GM21515 (cell line): ENCODE measurements around the gene SLC18A2.

Source experiments
- ATAC-seq: cut with Tn5 transposase; IDR thresholded peaks from one replicate; pipeline ENCODE4 v1.9.1; 2021; ENCODE audit not compliant: unreplicated experiment

The SLC18A2 gene

DNA sequence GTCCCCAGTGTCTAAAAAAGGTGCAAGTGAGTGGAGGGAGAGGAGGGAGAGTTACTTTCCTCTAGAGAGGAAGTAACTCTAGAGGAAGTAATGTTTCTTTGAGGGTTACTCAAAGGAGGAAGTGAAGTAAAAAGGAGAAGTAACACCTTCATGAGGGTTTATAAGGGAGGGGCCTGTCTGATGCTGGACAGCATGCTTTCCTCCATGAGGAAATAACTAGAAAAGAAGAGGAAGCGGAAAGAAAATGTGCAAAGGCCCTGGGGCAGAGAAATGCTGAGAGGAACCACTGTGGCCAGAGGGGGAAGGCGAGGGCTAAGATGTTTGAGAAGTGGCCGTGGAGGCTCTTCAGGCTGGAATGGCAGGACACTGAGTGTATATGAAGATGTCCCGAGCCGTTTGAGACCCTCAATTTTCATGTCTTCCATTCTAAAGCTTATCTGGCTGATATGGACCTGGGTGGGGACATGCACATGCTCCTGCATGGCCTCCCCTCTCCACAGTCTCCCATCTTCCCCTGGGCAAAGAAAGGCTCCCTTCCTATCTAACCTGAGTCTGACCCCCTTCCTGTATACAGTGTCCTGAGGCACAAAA is 3.4 kb upstream of the SLC18A2 start:
- ATAC-seq, result no peak

DNA sequence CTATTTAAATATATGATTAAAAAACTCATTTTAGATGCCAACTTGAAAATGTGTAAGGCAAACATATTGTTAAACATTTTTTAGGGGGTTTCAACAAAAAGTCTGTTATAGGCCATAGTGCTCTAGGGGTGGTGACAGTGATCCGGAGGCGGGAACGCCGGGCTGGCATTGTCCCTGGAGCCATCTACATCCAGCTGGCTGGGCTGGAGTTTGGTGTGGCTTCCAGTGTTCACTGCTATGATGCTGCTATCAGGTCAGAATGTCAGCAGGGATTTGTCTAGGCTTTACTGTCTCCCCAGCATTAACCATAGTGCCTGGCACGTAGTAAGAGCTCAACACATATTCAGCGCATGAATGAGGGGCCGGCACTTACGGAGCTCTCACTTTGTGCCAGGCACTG is 1.9 kb upstream of the SLC18A2 start:
- ATAC-seq, result no peak

DNA sequence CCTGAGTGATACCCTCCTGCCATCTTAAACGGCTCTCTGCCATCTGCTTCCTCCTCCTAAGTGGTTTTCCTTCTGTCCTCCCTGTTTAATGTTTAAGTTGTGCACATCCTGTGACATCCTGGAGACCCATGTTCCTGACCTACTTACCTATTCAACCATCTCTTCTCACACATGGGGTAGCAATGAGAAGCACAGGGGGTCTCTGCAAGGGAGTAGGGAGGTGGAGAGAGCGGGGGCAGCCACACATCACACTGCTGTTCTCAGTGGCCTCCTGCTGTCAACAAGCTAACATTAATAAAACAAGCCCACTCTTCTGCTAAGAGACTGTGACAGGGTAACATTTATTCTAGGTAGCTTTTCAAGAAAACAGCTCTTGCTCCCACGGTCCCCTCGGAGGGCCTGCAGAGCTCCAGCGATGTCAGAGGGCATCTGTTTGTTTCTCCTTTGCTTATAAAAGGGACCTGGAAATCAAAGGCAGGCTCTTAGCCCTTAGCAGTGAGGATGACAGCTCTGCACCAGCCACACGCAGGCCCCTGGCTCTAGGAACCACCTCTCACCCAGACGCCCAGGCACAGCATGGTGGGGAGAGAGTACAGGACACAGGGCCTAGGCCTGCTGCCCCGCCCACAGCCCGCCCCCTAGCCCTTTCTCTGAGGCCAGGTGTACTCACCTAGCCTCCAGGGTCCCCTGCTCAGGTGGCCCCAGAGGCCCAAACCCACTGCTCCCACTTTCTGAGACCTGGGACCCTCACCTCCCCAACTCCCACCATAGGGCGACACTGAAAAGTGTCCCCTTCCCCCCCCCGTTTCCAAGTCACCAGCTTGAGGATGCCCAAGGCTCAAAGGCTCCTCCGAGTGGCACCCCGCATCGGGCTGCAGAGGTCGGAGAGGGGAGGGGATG is 943 bp upstream of the SLC18A2 start:
- no peak for ATAC-seq

DNA sequence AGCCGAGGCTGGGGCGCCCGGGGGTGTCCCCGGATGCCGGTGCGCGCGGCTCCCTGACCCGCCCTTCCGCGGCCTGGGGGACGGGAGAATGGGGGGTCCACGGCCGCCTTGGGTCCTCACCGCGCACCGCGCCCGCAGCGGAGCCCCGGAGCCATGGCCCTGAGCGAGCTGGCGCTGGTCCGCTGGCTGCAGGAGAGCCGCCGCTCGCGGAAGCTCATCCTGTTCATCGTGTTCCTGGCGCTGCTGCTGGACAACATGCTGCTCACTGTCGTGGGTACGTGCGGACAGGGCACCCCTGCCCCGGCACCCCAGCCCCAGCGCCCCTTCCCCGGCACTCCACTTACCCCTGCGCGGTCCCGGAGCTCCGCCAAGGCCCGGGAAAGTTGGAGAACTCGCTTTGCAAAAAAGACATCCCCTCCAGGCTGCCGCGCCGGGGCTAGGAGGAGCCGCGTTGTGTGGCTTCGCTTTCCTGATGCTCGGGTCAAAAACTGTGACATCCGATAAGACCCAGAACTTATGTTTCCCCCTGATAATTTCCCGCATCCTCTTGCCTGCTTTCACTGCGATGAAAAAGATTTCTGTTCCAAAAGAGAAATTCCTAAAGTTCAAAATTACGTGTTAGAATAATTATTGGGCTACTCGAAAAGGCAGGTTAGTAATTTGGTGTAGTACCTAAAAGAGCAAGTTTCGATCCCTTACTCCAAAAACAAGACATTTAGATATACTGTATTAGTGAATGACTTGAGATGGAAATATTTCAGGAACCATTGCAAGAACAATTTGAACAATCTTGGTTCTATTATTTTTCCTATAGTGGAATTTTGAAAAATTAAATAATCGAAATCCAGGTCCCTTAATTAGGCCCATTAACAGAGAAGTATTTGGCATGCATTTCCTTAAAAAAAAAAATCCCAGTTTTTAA is 888 bp downstream of the SLC18A2 start:
- ATAC-seq, result no peak

DNA sequence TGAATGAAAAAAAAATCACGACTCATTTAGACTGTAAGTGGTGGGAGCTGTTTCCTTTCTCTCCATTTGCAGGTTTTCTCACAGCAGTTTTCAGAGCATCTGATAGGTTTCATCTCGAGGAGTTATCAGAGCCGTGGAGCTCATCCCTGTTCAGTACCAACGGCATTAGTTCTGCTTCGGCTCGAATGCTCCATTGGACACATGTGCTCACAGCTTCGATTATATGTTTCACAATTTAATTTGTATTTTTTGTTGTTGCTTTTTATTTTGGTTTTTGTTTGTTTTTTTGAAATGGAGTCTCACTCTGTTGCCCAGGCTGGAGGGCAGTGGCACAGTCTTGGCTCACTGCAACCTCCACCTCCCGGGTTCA is 1.5 kb downstream of the SLC18A2 start:
- no peak for ATAC-seq

DNA sequence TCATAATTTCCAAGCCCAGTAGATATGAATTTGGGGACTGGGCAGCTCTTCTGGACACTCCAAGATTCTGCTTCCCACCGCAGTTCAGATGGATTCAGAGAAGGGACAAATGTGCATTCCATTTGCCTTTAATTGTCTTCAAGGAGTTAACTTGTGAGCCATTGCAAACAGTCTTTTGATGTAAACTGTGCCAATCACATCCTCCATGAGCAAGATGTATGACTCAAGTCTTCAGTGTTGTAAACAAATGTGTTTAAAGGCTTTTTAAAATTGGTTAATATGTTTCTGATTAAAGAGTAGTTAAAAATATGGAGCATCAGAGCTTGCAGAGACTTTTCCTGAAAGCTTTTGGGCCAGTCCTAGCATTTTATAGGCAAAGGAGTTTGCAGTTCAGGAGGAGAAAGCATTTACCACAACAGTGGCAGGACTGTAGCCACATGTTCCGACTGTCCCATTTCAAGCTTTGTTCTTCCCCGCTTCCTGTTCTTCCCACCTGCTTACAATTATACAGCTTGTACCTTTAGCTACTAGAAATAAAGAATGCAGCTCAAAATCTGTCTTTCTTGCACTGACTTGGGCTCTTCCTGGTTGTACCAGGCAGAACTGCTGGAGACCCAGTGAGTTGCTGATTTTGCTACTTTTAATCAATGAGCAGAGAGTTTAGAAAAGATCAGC is 6.2 kb downstream of the SLC18A2 start:
- no peak for ATAC-seq

DNA sequence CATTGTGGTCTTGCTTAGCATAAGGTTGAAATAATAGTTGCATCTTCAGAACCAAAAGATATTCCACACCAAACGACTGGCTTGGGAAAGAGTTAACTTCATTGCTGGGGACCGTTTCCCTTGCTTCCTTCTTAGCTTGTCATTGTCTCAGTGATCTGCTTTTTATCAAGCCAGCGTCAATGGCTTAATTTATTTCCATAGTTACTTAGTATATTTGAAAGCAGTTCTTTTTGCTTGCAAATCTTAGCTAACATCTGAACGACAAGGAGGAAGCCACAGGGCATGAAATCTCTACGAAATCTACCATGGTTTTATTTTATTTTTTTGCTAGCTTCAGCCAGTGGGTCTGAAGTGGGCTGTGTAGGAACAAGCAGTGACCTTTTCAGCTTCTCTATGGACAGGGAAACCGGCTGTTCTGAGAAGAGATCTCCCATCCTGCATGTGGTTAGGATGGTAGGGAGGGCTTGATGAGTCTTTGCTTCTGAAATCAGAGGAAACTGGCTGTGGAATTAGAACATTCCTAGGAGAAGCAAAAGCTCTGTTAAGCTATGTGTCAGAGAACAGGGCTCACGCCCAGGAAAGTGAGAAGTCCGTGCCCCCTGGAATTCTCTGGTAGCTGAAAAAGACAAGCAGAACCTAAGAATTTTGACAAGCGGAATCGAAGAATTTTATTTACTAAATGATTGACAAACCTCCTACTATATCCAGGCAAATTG is 8.0 kb downstream of the SLC18A2 start:
- no peak for ATAC-seq

DNA sequence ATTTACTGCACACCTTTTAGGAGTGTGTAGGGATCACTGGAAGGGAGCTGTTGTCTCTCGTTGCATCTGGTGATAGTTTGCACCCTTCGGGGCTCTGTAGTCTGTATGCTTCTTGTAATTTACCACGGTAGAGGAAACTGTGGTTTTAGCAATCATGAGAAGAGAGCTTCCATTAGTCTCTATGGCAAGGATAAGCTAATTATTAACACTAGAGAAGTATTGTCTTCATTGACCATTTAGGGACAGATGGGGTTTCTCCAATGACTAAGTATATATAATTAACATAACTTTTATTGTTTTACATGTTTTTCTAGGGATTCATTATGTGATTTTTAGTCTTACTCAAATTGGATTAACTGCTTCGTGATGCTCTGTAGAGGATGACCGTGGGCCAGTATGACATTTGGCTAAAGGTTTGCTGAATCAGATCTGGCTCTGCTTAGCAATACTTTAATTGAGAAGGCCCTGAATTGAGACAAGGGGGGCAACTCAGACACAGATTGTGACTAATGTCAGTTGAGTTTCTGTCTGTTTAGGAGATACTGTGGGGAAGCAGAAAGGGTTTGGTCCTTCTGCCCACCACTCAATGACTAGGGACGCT is 8.7 kb downstream of the SLC18A2 start:
- no peak for ATAC-seq

DNA sequence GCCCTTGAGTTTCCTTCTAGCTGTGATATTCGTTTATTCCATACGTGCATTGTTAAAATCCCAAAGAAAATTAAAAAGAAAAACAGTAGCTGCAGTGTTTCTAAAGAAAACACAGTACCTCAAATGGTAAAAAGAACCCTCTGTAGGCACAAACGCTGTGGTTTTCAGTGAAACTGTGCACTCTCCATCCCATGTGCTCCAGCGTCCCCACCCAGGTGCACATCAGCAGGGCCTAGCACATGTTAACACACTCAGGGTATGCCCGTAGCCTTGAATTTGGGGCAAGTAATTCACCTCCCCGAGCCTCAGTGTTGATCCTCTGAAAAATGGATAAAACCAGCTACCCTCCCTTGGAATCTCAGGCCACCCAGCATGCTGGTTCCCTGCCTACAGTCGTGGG is 9.5 kb downstream of the SLC18A2 start:
- no peak for ATAC-seq

DNA sequence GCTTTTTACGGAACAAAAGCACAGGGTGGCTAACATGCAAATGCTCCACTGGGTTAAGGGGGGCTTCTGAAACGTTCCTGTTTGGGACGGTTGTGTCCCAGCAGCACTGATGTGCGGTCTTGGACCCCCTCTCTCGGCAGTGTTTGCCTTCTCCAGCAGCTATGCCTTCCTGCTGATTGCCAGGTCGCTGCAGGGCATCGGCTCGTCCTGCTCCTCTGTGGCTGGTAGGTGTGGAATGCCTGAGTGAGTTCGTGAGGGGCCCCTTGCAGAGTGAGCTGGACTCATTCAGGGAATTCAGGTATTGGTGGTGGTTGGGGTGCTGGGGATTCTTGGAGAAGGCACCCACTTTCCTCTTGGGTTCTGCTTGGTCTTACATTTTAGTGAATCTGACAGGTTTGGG is 13.0 kb downstream of the SLC18A2 start:
- no peak for ATAC-seq

DNA sequence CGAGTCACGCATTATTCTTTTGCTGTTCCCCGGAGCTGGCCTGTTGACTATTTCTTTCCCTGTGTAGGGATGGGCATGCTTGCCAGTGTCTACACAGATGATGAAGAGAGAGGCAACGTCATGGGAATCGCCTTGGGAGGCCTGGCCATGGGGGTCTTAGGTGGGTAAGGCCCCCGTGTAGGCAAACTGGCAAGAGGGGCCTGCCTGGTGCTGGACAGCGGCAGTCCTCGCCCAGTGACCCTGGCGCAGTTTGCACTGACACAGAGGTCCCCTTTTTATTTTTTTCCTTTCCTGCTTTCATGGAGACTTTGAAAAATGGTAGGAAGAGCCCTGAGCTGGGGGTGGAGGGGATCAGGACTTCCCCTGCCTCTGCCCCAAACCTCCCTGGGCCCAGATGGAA is 13.4 kb downstream of the SLC18A2 start:
- ATAC-seq, result no peak

DNA sequence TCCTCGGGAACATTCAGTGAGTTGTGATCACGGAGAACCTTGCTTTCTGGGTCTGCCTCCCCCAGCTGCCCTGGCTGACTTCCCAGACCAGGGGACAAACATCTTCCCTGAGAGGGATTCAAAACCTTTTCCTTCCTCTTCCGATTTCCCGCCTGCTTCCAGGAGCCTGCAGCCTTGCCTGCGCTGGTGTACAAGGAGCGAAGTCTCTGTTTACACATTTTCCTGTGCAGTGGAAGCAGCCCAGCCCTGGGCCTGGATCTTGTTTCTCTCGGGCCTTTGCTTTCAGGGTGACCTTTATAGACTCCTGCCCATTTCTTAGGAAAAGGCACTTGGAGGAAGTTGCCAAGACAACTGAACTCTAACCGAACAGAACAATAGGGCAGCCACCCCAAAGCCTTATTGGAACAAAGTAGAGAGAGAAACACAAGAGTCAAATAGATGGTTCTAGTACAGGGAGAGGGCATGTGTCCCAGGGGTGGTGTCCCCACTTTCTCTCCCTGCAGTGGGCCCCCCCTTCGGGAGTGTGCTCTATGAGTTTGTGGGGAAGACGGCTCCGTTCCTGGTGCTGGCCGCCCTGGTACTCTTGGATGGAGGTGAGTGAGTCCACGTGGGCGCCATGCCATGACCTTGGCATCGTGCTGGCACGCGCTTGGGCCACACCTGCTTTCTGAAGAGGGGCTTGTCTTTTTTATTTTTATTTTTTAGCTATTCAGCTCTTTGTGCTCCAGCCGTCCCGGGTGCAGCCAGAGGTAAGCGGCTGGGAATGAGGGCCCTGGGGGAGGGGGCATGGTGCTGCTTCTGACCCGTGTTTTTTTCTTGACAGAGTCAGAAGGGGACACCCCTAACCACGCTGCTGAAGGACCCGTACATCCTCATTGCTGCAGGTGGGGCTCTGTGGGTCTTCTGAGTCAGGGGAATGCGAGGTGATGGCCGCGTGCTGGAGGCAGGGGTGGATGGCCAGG is 14.1 kb downstream of the SLC18A2 start:
- ATAC-seq, result no peak

DNA sequence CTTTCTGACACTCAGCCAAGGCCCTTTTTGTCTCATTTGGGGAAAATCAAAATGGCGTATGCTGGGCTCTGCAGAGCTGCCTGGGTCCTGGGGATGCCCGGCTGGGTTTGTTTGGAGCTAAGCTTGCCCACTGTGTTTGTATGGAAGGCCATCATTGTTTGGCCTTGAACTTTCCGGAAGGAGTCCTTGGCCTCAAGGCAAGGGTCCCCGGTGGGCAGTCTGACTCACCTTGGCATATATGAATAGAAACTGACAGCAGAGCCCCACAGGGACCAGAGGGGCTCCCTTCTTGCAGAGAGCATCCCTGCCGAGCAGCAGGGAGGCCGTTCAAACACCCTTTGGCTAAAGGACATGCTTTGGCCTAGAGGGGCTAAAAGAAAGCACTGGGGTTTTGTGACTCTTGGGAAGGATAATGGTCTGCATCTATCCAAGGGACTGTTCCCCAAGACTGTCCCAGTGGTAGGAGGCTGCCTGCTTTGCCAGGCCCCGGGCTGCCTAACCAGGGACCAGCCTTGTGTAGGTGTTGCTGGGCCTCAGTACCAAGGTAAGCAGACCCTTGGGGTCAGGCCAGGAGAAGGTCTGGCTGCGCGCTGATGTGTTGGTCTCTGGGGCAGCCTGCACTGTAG is 15.0 kb downstream of the SLC18A2 start:
- no peak for ATAC-seq

DNA sequence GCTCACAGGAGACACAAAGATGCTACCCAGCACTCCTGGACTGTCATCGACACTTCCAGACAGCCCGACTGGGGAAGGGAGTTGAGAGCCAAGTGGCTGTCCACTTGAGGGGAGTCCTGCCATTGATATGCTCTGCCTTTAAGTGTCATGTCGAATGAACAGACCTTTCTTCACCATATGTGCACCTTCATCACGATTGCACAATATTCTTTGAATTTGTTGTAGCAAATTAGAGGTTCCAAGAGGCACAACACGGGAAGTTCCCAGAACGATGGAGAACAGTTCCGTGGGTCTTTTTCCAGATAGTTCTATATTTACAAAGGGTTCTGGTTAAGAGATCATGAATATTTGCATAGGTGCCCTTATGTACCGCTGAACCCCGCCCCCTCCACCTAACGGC is 16.0 kb downstream of the SLC18A2 start:
- no peak for ATAC-seq

DNA sequence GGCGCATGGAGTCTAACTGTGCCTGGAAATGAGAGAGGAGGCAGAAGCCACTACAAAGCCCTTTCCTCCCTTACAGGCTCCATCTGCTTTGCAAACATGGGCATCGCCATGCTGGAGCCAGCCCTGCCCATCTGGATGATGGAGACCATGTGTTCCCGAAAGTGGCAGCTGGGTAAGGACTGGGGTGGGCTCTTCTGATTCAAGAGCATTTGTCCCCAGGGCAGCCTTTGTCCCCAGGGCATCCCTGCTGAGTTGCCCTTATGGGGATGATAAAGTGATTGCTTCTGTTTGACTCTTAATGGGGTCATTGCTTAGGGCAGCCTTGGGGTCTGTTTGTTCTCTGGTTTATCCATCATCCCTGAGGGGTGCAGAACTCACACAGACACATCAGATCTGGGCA is 16.8 kb downstream of the SLC18A2 start:
- ATAC-seq, result no peak

DNA sequence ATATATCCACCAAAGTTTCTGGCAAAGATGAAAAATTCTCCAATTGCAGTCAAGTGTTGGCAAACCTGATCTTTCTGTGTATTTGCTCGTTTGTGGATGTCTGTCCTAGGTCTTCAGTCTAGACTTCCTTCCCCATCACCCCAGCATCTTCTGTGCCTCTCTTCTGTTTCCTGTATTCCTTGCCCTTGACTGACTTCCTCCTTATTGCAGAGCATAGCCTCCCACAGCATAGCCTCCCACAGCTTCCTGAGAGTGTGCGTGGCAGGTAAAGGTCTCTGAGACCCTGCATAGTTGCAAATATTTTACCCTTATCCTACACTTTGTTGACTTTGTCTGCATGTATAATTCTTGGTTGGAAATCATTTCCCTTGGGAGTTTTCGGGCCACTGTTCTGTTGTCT is 18.4 kb downstream of the SLC18A2 start:
- ATAC-seq, result no peak

DNA sequence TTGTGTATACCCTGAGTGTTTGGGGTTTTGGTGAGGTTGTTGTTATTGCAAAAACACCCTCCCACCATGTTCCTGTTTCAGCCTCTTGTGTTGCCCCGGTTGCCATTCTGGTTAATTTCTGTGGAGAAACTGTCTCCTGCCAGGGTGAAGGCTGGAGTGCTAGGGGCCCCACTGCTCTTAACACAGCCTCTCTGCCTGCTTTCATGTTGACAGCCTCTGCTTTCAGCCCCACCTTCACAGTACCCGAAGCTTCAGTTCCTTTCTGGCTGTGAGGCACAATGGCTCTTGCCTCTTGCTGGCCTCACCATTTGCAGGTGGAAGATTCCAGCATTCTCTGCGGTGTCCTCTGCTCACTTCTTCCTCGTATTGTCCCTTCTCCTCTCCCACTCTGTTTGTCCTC is 19.2 kb downstream of the SLC18A2 start:
- no peak for ATAC-seq

DNA sequence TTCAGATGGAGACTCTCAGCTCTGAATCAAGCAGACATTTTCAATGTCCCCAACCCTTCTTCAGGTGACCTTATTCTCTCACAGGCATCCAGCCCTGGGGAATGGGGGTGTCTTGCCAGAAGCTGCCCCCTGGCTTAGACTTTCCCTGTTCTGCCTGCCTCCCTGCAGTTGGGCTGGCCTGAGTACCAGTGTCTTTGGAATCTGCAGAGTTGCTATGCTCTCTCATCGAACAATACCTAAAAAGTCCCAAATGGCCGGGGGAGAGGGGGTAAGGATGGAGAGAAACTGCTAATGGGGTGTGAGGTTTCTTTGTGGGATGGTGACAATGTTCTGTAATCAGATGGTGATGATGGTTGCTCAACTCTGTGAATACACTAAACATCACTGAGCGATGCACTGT is 20.6 kb downstream of the SLC18A2 start:
- ATAC-seq, result no peak
